ENCODE data around the gene GSE1. TPM values are rescaled to one million over a fixed set of nuclear protein-coding genes. Genes with fewer than 3 reads are reported as not detected.

The GSE1 gene
- total and polyA plus RNA-seq, 9 donors, result 32.9 to 212 (median 91.4) TPM

DNA sequence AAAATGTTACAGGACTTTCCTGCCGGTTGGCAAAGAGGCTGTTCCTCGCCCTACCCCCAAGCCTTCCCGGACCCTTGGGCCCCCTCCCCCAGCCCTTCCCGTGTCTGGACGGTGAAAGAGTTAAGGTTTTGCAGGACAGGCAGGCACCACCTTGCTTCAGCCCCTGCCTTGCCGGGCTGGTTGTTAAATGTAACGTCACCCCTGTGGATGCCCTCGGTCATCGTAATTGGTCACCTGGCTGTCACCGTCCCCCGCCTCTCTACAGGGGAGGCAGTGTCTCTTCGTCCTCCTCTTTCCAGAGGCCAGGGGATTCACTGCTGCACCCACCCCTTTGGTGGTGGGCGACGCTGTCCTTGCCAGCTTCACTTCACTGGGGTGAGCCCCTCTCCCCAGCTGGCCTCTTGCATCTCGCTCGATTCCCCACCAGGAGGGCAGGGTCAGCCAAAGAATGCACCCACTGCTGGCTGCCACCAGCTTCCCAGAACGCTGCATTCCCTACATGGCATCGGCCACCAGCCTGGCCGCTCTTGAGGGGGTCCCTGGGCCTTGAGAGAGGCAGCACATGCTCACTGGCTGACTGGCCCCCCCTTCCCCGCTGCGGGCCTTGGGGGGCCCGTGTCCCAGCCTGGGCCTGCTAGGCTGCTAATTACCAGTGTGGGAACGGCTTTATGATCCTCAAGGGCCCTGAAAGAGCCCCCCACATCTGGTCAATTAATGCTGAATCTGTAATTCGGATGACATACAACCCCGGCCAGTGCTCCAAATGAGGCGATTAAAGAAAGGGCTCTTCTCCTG is 25.2 kb upstream of the GSE1 start:
- 82 to 88% (median 86%) methylated on average over 23 to 26 of the region's 26 CpGs for WGBS, 3 donors
- Histone ChIP-seq H3K27me3 (no peaks in the 10 kb centered on the region), H3K4me3 (no peak overlapping the region), H3K9me3 (no peaks in the 10 kb centered on the region), H3K36me3 (no peaks in the 10 kb centered on the region), H3K27ac (no peak overlapping the region), H3K4me1 (ENCODE audit: insufficient read depth) (peaks cover 6% of the 10 kb centered on the region)
- TF ChIP-seq POLR2A (IDR thresholded peaks at IDR 0.05), result no peak
- TF ChIP-seq, protein P1, sequence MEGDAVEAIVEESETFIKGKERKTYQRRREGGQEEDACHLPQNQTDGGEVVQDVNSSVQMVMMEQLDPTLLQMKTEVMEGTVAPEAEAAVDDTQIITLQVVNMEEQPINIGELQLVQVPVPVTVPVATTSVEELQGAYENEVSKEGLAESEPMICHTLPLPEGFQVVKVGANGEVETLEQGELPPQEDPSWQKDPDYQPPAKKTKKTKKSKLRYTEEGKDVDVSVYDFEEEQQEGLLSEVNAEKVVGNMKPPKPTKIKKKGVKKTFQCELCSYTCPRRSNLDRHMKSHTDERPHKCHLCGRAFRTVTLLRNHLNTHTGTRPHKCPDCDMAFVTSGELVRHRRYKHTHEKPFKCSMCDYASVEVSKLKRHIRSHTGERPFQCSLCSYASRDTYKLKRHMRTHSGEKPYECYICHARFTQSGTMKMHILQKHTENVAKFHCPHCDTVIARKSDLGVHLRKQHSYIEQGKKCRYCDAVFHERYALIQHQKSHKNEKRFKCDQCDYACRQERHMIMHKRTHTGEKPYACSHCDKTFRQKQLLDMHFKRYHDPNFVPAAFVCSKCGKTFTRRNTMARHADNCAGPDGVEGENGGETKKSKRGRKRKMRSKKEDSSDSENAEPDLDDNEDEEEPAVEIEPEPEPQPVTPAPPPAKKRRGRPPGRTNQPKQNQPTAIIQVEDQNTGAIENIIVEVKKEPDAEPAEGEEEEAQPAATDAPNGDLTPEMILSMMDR (IDR thresholded peaks at IDR 0.05), result no peak
- no peak for TF ChIP-seq EP300 (IDR thresholded peaks at IDR 0.05)
- intact Hi-C loops (cut with DNase I), result no loop called here
- no peak for DNase-seq

DNA sequence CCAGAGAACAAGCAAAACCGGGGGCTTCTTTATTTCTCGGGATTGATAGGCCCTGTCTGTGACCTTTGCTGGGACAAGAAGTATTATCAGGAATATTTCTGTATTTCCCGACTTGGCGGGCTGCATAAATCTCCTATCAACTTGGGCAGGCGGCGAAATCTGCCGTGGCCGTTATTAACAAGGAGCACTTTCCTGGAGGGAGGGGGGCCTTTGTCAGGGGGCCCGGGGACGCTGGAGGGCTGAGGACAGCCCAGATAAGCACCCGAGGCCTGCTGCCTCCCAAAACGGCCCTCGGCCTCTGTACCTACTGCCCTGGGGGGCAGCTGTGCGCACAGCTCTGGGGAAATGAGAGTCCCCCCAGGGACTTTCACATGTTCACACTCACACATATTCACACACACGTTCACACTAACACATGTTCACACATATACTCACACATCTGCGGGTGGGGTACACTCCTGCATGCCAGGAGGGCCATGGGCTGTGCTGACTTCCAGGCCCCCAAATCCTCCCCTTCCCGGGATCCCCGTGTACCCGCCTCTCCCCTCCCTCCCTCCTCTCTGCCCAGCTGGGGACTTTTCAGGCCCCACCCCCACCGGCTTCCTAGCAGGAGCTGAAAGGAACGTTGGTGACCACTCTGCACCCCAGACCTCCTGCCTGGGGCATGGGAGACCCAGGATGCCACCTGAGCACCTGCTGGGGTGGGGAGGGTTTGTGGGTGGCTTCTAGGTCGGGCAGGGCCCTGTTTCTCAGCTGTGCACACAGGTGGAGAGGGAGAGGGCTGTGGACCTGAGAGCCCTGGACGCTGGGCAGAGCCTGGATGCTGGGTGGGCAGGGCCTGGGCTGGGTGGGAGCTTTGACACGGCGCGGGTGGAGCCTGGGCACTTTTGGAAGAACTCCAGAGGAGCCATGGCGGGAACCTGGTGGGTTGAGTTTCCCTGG is 24.3 kb upstream of the GSE1 start:
- intact Hi-C loops (cut with DNase I), result no loop called here
- H3K4me3 ChIP-seq, result no peak overlapping the region
- no peak for DNase-seq
- no peaks in the 10 kb centered on the region for H3K9me3 ChIP-seq
- no peak overlapping the region for H3K27ac ChIP-seq
- TF ChIP-seq, protein P1 (IDR thresholded peaks at IDR 0.05), result no peak
- TF ChIP-seq POLR2A (IDR thresholded peaks at IDR 0.05) (no peak), EP300 (IDR thresholded peaks at IDR 0.05) (no peak)
- 68 to 79% (median 69%) methylated on average over 27 of the region's 27 CpGs for WGBS, 3 donors
- H3K4me1 ChIP-seq (ENCODE audit: insufficient read depth), result peaks cover 2% of the 10 kb centered on the region
- H3K36me3 ChIP-seq, result no peaks in the 10 kb centered on the region
- H3K27me3 ChIP-seq, result no peaks in the 10 kb centered on the region

DNA sequence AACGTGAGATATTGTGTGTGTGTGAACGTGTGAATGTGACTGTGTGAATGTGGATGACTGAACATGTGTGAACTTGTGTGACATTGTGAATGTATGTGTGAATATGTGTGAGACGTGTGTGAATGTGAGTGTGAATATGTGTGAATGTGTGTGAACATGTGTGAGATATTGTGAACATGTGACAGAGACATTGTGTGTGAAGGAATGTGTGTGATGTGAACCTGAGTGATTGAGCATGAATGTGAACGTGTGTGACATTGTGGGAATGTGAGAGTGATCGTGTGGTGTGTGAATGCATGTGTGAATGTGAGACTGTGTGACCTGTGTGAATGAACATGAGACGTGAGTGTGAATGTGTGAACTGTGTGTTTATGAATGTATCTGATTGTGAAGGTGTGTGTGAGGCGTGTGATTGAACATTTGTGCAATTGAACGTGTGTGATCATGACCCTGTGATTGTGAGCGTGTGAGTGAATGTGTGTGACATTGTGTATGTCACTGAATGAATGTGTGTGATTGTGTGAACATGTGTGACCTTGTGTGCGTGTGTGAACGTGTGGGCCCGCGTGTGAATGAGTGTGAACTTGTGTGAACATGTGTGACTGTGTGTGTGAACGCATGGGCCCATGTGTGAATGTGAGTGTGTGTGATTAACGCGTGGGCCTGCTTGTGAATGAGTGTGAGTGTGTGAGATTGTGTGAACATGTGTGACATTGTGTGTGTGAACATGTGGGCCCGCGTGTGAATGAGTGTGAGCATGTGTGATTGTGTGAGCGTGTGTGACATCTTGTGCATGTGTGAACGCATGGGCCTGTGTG is 23.2 kb upstream of the GSE1 start:
- no peak for DNase-seq
- Histone ChIP-seq H3K4me1 (ENCODE audit: insufficient read depth) (peaks cover 2% of the 10 kb centered on the region), H3K27ac (no peak overlapping the region), H3K27me3 (no peaks in the 10 kb centered on the region), H3K9me3 (no peaks in the 10 kb centered on the region), H3K36me3 (no peaks in the 10 kb centered on the region), H3K4me3 (no peak overlapping the region)
- WGBS, 3 donors, result 95% methylated on average over 20 of the region's 20 CpGs
- intact Hi-C loops (cut with DNase I), result no loop called here
- TF ChIP-seq POLR2A (IDR thresholded peaks at IDR 0.05) (no peak), EP300 (IDR thresholded peaks at IDR 0.05) (no peak)
- TF ChIP-seq, protein P1 (IDR thresholded peaks at IDR 0.05), result no peak

DNA sequence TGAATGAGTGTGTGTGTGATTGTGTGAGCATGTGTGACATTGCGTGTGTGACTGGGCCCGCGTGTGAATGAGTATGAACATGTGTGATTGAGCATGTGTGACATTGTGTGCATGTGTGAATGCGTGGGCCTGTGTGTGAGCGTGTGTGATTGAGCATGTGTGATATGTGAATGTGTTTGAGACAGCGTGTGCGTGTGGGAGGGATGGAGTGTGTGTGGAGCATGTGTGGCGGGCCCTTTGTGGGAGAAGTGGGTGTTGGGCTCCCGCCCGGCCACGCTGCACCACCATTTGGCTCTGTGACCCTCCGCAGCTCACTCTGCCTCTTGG is 22.7 kb upstream of the GSE1 start:
- H3K27ac ChIP-seq, result no peak overlapping the region
- WGBS, 3 donors, result 95 to 97% (median 97%) methylated on average over 12 of the region's 12 CpGs

More for the DNA sequence above, 22.7 kb upstream of the GSE1 start:
- no peak for TF ChIP-seq POLR2A (IDR thresholded peaks at IDR 0.05)
- TF ChIP-seq EP300 (IDR thresholded peaks at IDR 0.05), result no peak
- TF ChIP-seq, protein P1 (IDR thresholded peaks at IDR 0.05), result no peak
- no peak for DNase-seq
- no peaks in the 10 kb centered on the region for H3K36me3 ChIP-seq
- H3K9me3 ChIP-seq, result no peaks in the 10 kb centered on the region
- no peak overlapping the region for H3K4me3 ChIP-seq
- no peaks in the 10 kb centered on the region for H3K27me3 ChIP-seq
- peaks cover 2% of the 10 kb centered on the region for H3K4me1 ChIP-seq (ENCODE audit: insufficient read depth)
- intact Hi-C loops (cut with DNase I), result no loop called here
